Fibroblast of villous mesenchyme (primary cell): ENCODE measurements around the gene DCDC2. TPM values are rescaled to one million over a fixed set of nuclear protein-coding genes. Genes with fewer than 3 reads are reported as not detected.
"Not testable (repeated sequence)": the region's sequence is repeated elsewhere in the genome, so short reads cannot be mapped to it uniquely, and the experiment has no call there.

Experiments used
- DNase-seq: peaks from one replicate; pipeline ENCODE4 v3.0.0-alpha.2; 2010; ENCODE audit warnings: low read depth
- H3K4me3 ChIP-seq: 2 replicates; pipeline ENCODE4 v1.5.1; 2011; ENCODE audit warnings: low read depth, mild to moderate bottlenecking, low read length
- total RNA-seq: library from RNA; depleted of rRNA; stranded (reverse); fragments of >200 nt; gene quantifications from 2 replicates; pipeline ENCODE4 v1.2.3, GENCODE V29; 2012
- TF ChIP-seq, protein P1 (sequence below): IDR thresholded peaks from 2 replicates; pipeline ENCODE4 v1.5.1; 2012; ENCODE audit warnings: low read depth, mild to moderate bottlenecking, low read length; ENCODE audit not compliant: insufficient read depth

The DCDC2 gene
- total RNA-seq, result under 0.01 and 0.43 TPM in 2 replicates

- peak; percentile 7 for DNase-seq
- TF ChIP-seq, protein P1, sequence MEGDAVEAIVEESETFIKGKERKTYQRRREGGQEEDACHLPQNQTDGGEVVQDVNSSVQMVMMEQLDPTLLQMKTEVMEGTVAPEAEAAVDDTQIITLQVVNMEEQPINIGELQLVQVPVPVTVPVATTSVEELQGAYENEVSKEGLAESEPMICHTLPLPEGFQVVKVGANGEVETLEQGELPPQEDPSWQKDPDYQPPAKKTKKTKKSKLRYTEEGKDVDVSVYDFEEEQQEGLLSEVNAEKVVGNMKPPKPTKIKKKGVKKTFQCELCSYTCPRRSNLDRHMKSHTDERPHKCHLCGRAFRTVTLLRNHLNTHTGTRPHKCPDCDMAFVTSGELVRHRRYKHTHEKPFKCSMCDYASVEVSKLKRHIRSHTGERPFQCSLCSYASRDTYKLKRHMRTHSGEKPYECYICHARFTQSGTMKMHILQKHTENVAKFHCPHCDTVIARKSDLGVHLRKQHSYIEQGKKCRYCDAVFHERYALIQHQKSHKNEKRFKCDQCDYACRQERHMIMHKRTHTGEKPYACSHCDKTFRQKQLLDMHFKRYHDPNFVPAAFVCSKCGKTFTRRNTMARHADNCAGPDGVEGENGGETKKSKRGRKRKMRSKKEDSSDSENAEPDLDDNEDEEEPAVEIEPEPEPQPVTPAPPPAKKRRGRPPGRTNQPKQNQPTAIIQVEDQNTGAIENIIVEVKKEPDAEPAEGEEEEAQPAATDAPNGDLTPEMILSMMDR, result no peak
- peak within 1 kb of the TSS; percentile 52 for H3K4me3 ChIP-seq
These were observed at the start of gene DCDC2 for GRCh38 chr6:24357336-24358218. TSS of gene DCDC2 (minus strand) at chr6:24358059. CDS start at chr6:24357750, 309 bp downstream.

GRCh38 chr6:24405262-24405661, 47.4 kb upstream of the DCDC2 start:
- DNase-seq, result no peak
- TF ChIP-seq, protein P1, result no peak
- no peak overlapping the region for H3K4me3 ChIP-seq

DNA sequence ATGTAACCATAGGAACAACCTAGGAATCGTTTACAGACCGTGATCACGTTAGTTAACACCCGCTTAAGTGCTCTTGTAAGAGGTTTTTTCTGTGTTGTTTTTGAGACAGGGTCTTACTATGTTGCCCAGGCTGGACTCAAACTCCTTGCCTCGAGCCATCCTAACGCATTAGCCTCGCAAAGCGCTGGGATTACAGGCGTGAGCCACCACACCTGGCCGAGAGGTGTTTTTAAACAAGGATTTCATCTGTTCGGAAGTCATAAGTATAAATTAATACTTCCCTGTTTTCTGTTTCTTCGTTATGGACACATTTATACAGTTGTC, 45.6 kb upstream of the DCDC2 start:
- H3K4me3 ChIP-seq, result peak overlapping the region; percentile 92
- TF ChIP-seq, protein P1, result no peak
- no peak for DNase-seq

DNA sequence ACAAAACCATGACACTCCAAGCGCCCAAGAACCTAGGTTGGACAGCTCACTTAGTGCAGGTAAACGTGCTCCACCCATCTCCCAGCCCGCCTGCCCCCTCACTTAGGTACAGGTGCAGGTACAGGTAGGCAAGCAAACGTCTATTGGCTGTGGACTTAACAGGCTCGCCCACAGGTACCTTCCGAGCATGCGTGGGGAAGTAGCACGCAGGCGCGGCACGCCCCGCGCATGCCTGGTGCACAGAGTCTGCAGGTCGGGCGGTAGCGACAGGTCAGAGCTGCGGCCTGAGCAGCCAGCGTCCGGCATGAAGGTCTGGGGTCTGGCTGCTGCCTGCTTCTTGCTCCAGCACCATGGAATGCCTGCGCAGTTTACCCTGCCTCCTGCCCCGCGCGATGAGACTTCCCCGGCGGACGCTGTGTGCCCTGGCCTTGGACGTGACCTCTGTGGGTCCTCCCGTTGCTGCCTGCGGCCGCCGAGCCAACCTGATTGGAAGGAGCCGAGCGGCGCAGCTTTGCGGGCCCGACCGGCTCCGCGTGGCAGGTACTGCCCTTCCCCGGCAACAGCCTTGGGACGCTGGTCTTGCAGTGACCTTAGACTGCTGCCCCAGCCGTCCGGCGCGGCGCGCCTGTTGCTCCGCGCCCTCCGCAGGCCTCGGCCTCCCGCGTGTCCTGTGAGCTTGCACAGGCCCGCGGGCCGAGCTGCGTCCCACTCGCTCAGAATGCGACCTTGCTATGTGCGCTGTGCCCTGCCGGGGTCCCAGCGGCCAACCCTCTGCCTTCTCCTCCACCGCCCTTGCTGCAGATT, 45.0 kb upstream of the DCDC2 start, which contains the start of gene MRS2:
TSS of gene MRS2 (plus strand) at position 240 of the 804 bp plus-strand sequence. CDS start at position 351, 111 bp downstream.
- H3K4me3 ChIP-seq, result peak within 1 kb of the TSS; percentile 92
- TF ChIP-seq, protein P1, result no peak
- peak; percentile 68 for DNase-seq

DNA sequence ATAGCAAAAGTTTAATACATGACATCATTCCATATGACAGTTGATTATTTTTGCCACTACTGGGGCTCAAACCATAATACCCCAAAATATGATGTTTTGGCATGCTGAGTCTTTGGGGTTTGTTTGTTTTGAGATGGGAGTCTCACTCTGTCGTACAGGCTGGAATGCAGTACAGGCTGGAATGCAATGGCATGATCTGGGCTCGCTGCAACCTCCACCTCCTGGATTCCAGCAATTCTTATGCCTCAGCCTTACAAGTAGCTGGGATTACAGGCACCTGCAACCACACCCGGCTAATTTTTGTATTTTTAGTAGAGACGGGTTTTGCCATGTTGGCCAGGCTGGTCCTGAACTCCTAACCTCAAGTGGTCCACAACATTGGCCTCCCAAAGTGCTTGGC, 43.6 kb upstream of the DCDC2 start:
- no peak overlapping the region for H3K4me3 ChIP-seq
- no peak for DNase-seq
- TF ChIP-seq, protein P1, result no peak

DNA sequence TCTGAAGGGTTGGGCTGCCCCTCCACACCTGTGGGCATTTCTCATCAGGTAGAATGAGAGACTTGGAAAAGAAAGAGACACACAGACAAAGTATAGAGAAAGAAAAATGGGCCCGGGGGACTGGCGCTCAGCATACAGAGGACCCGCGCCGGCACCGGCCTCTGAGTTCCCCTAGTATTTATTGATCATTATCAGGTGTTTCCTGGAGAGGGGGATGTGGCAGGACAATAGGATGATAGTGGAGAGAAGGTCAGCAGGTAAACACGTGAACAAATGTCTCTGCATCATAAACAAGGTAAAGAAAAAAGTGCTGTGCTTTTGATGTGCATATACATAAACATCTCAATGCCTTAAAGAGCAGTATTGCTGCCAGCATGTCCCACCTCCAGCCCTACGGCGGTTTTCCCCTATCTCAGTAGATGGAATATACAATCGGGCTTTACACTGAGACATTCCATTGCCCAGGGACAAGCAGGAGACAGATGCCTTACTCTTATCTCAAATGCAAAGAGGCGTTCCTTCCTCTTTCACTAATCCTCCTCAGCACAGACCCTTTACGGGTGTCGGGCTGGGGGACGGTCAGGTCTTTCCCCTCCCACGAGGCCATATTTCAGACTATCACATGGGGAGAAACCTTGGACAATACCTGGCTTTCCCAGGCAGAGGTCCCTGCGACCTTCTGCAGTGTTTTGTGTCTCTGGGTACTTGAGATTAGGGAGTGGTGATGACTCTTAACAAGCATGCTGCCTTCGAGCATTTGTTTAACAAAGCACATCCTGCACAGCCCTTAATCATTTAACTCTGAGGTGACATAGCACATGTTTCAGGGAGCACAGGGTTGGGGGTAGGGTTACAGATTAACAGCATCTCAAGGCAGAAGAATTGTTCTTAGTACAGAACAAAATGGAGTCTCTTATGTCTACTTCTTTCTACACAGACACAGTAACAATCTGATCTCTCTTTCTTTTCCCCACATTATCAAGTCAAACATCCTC, 42.5 kb upstream of the DCDC2 start:
- DNase-seq, H3K4me3 ChIP-seq: not testable (repeated sequence)
